HG02884 (cell line): ENCODE measurements around the gene BCAP29.

Experiments
- ATAC-seq: cut with Tn5 transposase; IDR thresholded peaks from one replicate; pipeline ENCODE4 v1.9.1; 2021; ENCODE audit warnings: mild to moderate bottlenecking, moderate library complexity; ENCODE audit not compliant: unreplicated experiment

Gene BCAP29

GRCh38 chr7:107581387-107582013, 1.5 kb downstream of the BCAP29 start:
- no peak for ATAC-seq

- no peak for ATAC-seq
Observed at GRCh38 chr7:107582875-107583274, 2.8 kb downstream of the BCAP29 start.

- no peak for ATAC-seq
Observed at GRCh38 chr7:107584716-107585115, 4.7 kb downstream of the BCAP29 start.

GRCh38 chr7:107588529-107589130, 8.6 kb downstream of the BCAP29 start:
- no peak for ATAC-seq

GRCh38 chr7:107591421-107591820, 11.4 kb downstream of the BCAP29 start:
- no peak for ATAC-seq

- no peak for ATAC-seq
Observed at GRCh38 chr7:107592361-107593024, 12.4 kb downstream of the BCAP29 start.

- no peak for ATAC-seq
Observed at GRCh38 chr7:107593025-107593410, 13.0 kb downstream of the BCAP29 start.

GRCh38 chr7:107594961-107595737, 15.1 kb downstream of the BCAP29 start:
- ATAC-seq: no peak

GRCh38 chr7:107596881-107597581, 17.0 kb downstream of the BCAP29 start:
- ATAC-seq: no peak

- ATAC-seq: no peak
Observed at GRCh38 chr7:107597582-107597916, 17.5 kb downstream of the BCAP29 start.

GRCh38 chr7:107597953-107598352, 17.9 kb downstream of the BCAP29 start:
- ATAC-seq: no peak

- ATAC-seq: no peak
Observed at GRCh38 chr7:107599262-107599661, 19.2 kb downstream of the BCAP29 start.

- ATAC-seq: no peak
Observed at GRCh38 chr7:107600816-107601215, 20.8 kb downstream of the BCAP29 start.

- ATAC-seq: no peak
Observed at GRCh38 chr7:107605218-107605815, 25.3 kb downstream of the BCAP29 start.

GRCh38 chr7:107606303-107606702, 26.3 kb downstream of the BCAP29 start:
- no peak for ATAC-seq

GRCh38 chr7:107609811-107610261, 29.8 kb downstream of the BCAP29 start:
- no peak for ATAC-seq

GRCh38 chr7:107610323-107610722, 30.3 kb downstream of the BCAP29 start:
- no peak for ATAC-seq

GRCh38 chr7:107613439-107613838, 33.4 kb downstream of the BCAP29 start:
- no peak for ATAC-seq

GRCh38 chr7:107613948-107614347, 33.9 kb downstream of the BCAP29 start:
- no peak for ATAC-seq

GRCh38 chr7:107614425-107614824, 34.4 kb downstream of the BCAP29 start:
- no peak for ATAC-seq
